ENCODE measurements around the gene LRP10.
"Not testable (repeated sequence)": the region's sequence is repeated elsewhere in the genome, so short reads cannot be mapped to it uniquely, and the experiment has no call there.

DNA sequence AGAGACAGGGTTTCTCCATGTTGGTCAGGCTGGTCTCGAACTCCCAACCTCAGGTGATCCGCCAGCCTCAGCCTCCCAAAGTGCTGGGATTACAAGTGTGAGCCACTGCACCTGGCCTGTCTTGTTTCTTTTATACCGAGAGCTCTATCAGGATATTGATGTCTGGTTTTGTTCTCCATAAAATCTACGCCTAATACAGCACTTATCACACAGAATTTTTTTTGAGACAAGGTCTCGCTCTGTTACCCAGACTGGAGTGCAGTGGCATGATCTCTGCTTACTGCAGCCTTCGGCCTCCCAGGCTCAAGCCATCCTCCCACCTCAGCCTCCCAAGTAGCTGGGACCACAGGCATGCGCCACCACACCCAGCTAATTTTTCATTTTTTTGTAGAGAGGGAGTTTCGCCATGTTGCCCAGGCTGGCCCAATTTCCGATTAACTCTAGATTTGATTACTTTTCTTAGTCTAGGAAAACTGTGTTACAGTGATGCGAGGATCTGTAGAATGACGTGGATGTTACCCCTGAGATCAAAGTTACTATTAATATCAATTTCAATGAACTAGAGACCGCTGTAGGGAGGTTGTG, 42.4 kb upstream of the LRP10 start:
- TF ChIP-seq CTCF (IDR thresholded peaks at IDR 0.05); POLR2A (IDR thresholded peaks at IDR 0.05); POLR2AphosphoS5 (IDR thresholded peaks at IDR 0.05; ENCODE audit: insufficient read depth in 1 of 2, low read depth in 1 of 2): not testable (repeated sequence)

Measured in vagina (tissue), 2 donors.